Bronchial epithelial cell (primary cell): ENCODE data around the gene RASL10A. TPM values are rescaled to one million over a fixed set of nuclear protein-coding genes. Genes with fewer than 3 reads are reported as not detected.

Experiments used
- DNase-seq: peaks from one replicate; pipeline ENCODE4 v3.0.0-alpha.2; 2010; ENCODE audit warnings: low read depth
- FAIRE-seq: peaks from 2 replicates; lab custom pipeline; 2011; peaks lifted over from hg19 to GRCh38; lab: Jason Lieb, UNC
- H3K27me3 ChIP-seq: 2 replicates; pipeline ENCODE4 v1.5.1; 2011; ENCODE audit warnings: low read length; ENCODE audit not compliant: control insufficient read depth, insufficient read depth
- H3K36me3 ChIP-seq: 2 replicates; pipeline ENCODE4 v1.5.1; 2011; ENCODE audit warnings: low read length; ENCODE audit not compliant: control insufficient read depth, insufficient read depth
- H3K4me3 ChIP-seq: 2 replicates; pipeline ENCODE4 v1.5.1; 2011; ENCODE audit warnings: mild to moderate bottlenecking, low read depth, low read length, control low read depth
- total RNA-seq: library from RNA; depleted of rRNA; stranded (reverse); fragments of >200 nt; gene quantifications from 2 replicates; pipeline ENCODE4 v1.2.1, GENCODE V29; 2014
- TF ChIP-seq, protein P1 (sequence below): IDR thresholded peaks from 2 replicates; pipeline ENCODE4 v1.5.1; 2011; ENCODE audit warnings: mild to moderate bottlenecking, moderate library complexity, low read length, control low read depth, inconsistent platforms; ENCODE audit not compliant: insufficient read depth, severe bottlenecking

Gene RASL10A
- total RNA-seq, 1 donor from 2014 or later = not detected

GRCh38 chr22:29305836-29306174, 9.7 kb downstream of the RASL10A start:
- TF ChIP-seq, protein P1, sequence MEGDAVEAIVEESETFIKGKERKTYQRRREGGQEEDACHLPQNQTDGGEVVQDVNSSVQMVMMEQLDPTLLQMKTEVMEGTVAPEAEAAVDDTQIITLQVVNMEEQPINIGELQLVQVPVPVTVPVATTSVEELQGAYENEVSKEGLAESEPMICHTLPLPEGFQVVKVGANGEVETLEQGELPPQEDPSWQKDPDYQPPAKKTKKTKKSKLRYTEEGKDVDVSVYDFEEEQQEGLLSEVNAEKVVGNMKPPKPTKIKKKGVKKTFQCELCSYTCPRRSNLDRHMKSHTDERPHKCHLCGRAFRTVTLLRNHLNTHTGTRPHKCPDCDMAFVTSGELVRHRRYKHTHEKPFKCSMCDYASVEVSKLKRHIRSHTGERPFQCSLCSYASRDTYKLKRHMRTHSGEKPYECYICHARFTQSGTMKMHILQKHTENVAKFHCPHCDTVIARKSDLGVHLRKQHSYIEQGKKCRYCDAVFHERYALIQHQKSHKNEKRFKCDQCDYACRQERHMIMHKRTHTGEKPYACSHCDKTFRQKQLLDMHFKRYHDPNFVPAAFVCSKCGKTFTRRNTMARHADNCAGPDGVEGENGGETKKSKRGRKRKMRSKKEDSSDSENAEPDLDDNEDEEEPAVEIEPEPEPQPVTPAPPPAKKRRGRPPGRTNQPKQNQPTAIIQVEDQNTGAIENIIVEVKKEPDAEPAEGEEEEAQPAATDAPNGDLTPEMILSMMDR = no peak
- no peaks in the 10 kb centered on the region for H3K27me3 ChIP-seq
- FAIRE-seq (no peak), DNase-seq (no peak)
- no peaks in the 10 kb centered on the region for H3K36me3 ChIP-seq
- no peak overlapping the region for H3K4me3 ChIP-seq

DNA sequence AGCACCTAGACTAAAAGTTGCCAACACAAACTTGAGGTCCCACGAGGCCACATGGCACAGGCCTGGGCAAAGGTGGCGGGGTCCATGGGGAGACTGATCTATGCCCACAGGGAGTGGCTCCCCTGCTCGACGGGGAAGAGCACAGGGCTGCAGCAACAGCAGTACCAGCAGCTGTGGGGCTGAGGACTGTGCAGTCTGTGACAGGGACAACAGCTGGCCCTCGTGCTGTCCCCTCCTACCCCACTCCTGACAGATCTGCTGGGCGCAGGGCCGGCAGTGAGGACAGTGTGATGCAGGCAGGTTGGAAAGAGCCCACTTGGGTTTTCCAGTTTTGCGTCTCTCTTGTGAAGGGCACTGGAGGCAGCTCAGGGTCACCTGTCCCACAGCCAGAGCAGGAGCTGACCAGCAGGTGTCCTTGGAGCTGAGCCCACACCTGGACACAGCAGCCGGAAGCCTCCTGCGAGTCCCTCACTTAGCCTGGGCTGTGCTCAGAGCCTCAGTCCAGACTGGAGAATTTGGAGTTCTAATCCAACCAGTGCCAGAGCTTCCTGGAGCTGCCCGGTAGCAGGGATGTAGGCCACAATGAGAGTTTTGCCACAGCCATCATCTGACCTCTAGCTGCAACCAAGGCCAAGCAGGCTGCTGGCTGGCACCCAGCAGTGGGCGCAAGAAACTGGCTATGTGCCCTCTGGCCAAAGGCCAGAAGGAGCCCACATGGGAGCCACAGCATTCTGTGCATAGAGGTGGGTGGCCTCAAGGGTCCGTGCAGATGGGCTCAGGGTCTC, 12.6 kb downstream of the RASL10A start:
- Histone ChIP-seq H3K4me3 (no peak overlapping the region), H3K36me3 (peaks cover 16% of the 10 kb centered on the region), H3K27me3 (no peaks in the 10 kb centered on the region)
- TF ChIP-seq, protein P1 = no peak
- FAIRE-seq (no peak), DNase-seq (no peak)

- DNase-seq (no peak), FAIRE-seq (no peak)
- TF ChIP-seq, protein P1 = no peak
- H3K36me3 ChIP-seq = peaks cover 16% of the 10 kb centered on the region
- H3K4me3 ChIP-seq = no peak overlapping the region
- no peaks in the 10 kb centered on the region for H3K27me3 ChIP-seq
Observed at GRCh38 chr22:29302402-29302680, 13.2 kb downstream of the RASL10A start.

DNA sequence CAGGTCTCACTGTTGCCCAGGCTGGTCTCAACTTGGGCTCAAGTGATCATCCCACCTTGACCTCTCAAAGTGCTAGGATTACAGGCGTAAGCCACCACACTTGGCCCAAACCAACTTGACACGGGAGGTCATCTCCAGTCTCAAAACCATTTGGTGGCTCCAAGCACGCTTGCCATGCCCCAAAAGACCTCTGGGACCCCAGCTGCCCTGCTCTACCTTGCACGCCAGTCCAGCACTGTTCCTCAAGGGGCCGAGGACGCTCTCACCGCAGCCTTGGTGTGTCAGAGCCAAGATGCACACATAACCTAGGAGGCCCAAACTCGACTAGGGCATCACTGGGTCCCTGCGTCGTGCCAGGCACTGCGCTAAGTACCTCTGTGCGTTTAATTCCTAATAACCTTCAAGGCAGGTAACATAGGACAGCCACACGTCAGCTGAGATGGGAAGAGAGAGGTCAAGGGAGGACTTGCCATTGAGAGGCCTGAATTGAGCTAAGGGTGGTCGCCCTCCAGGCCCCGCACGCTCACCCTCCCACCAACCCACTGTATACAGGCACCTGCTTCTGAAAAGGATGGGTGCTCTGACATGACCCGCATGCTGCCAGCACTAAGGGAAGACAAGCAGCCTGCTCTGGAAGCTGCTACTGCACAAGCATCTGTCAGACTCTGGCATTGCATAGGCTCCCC, 13.6 kb downstream of the RASL10A start:
- TF ChIP-seq, protein P1 = no peak
- peak; percentile 68 for FAIRE-seq
- H3K36me3 ChIP-seq = peaks cover 20% of the 10 kb centered on the region
- H3K4me3 ChIP-seq = no peak overlapping the region
- DNase-seq = no peak
- H3K27me3 ChIP-seq = no peaks in the 10 kb centered on the region

DNA sequence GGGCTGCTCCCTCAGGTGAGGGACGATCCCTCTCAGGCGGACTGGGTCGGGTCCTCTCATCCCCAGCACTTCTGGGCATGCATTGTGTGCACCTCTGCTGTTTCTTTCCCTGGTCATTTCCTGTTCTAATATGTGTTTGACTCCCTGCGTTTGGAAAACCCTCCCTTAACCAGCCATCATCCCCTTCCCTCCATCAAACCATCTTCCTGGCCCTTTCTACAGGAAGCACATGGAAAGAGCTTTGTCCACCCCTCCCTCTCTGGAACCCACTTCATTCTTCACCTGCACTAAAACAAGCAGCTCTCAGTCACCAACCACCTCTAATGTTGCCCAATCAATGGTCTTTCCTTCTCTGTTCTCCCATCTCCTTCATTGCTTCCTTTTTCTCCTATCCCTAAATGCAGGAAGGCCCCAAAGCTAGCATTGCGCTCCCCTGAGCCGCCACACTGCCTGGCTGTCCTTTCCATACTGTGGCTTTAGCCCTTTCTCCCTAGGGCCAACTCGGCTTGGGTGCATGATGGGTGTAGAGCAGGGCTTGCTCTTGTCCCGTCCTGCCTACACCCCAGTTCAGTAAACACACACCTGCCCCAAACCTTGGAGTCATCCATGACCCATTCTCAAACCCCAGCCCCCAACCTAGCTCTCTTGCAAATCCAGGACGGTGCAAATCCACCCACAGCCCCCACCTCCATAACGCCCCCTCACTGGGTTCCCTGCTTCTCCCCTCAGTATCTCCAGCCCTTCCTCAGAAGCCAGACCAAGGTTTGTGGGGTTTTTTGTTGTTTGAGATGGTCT, 14.5 kb downstream of the RASL10A start:
- Histone ChIP-seq H3K27me3 (no peaks in the 10 kb centered on the region), H3K4me3 (no peak overlapping the region), H3K36me3 (peaks cover 23% of the 10 kb centered on the region)
- no peak for DNase-seq
- FAIRE-seq = no peak
- TF ChIP-seq, protein P1 = no peak
